Stimulated activated CD8-positive, alpha-beta memory T cell treated with anti-CD3 and anti-CD28 coated beads, Interleukin-7, amount 100 ng/mL, for 4 hours (primary cell): ENCODE data around the gene PRAMEF20.
"Not testable (repeated sequence)": the region's sequence is repeated elsewhere in the genome, so short reads cannot be mapped to it uniquely, and the experiment has no call there.

Experiments
- DNase-seq, 2 donors: peaks; one replicate each; pipeline ENCODE4 v3.0.0-alpha.2; 2020; ENCODE audit warnings: low read depth in 2 of 2

PRAMEF20 gene

DNA sequence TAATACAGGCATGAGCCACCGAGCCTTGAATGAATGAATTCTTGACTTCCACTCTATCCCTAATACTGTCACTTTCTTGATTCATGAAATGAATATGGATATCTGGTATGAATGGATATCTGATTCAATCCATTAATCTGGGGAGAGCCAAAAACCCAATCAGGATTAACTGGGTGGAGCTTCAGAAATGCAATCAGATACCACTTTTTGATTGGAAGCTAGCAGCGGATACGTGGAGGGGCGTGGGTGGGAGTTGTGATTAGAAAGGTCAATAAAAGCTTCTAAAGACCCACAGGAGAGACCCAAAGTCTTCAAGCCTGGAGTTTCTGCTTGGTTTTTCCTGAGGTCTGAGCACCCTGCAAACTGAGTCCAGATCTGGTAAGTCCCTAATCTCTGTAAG, at the start of gene PRAMEF20:
Gene PRAMEF20, plus strand, starts transcription at position 301 of the 400 bp plus-strand sequence. CDS start 5,905 bp downstream, outside the sequence.
- not testable (repeated sequence) for DNase-seq

DNA sequence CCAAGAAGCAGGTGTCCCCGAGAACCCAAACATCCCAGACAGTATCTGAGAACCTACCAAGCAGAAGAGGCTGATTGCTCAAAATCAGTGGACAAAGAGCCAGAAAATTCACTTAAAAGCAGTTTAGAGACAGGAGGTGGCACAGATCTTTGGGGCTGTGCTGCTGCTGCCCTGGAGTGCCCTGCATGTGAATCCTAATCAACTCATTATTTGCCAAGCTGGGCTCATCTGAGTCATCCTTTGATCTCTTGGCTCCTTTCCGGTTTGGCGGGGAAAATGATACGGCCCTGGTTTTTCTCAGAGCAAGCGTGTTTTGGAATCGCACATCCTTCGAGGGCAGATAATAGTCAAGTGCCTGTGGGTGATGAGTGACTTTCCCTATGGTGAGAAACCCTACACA, 47.9 kb upstream of the PRAMEF20 start:
- DNase-seq, result not testable (repeated sequence)

DNA sequence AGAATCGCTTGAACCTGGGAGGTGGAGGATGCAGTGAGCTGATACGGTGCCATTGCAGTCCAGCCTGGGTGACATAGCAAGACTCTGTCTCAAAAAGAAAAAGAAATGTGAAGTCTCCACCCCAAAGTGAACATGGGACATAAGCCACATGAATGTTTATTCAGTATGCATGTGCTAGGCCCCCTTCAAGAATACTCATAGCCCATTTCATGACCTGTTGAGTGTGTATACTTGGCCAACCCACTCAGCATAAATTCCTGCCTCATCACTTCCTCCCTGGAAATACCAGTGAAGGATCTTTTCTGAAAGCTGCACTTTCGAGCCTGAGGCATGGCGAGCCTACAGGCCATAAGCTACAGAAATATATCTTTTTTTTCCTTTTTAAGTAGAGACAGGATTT, 45.3 kb upstream of the PRAMEF20 start:
- DNase-seq, result not testable (repeated sequence)

DNA sequence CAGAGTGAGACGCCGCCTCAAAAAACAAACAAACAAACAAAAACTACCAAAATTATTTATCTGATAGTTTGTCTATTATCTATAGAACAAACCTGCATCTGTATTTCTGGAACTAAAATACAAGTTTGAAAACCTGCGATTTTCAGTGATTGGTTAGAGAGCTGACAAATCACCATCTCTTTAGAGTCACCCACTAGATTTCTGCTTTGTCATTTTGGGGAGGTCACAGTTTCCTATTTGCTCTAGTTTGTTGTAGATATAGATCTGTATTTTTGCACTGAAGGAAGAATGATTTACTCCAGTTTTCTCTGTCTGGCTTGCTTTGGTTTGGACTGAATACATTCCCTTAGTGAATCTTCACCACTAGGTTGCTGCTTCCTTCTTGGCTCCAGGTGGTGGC, 43.7 kb upstream of the PRAMEF20 start:
- not testable (repeated sequence) for DNase-seq

DNA sequence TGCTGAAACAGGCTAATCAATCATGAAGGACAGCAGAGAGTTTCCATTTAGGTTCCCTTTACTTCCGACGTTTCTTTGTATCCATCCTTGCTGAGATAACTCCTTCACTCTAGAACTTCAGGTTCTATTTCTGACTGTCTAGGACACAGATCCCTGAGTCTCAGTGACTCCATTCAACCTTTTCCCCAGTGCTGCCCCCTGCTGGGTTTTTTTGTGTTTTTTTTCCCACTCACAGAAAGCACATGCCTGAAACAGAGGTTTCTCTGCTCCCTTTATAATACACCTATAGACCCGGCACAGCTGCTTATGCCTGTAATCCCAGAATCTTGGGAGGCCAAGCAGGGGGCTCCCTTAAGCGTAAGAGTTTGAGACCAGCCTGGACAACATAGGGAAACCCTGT, 41.7 kb upstream of the PRAMEF20 start:
- DNase-seq, result not testable (repeated sequence)

DNA sequence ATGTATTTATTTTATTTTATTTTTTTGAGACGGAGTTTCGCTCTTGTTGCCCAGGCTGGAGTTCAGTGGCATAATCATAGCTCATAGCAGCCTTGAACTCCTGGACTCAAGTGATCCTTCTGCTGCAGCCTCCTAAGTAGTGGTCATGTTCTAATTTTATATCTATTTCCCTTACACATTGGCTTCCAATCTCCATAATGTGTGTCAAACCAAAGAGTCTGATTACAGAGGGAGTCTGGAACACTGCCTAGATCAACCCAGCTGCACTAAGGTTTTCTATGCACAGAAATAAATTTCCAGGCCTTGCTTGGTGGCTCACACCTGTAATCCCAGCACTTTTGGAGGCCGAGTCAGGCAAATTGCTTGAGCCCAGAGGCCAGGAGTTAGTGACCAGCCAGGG, 31.3 kb upstream of the PRAMEF20 start:
- not testable (repeated sequence) for DNase-seq

DNA sequence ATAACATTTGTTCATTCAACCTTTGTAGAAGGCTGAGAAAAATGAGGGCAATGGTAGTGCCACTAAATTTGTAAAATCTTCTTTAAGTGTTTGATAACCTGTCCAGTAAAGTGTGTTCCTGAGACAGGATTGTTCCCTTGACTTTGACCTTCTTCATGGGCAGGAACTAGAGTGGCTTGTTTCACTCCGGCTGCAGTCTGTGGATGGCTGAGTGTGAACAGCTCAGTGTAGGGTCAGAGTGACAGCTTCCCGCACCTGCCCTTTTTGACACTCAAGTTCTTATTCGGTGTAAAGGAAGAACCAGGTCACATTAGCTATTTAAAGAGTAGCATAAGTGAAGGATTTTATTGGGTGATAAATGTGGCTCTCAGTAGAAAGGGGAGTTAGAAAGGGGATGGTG, 29.9 kb upstream of the PRAMEF20 start:
- DNase-seq, result not testable (repeated sequence)

DNA sequence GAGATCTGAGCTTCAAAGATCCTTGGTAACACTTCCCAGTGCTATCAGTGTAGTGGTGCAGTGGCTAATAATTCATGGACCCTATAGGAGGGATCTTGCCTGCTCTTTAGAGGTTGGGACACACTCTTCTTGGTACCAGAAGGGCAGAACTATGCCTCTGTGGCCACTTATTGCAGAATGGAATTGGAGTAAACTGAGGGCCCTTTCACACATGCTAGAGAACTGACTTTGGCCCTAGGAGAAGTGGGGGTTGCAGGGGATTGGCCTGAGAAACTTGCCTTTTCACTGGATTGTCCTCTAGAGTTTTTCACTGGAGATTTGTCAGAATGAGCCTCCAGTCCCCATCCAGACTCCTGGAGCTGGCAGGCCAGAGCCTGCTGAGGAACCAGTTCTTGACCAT, 20.9 kb upstream of the PRAMEF20 start, which contains the start of gene PRAMEF17:
Gene PRAMEF17, plus strand, starts transcription at position 301 of the 400 bp plus-strand sequence. Its CDS starts 26 bp downstream, at position 327.
- not testable (repeated sequence) for DNase-seq

DNA sequence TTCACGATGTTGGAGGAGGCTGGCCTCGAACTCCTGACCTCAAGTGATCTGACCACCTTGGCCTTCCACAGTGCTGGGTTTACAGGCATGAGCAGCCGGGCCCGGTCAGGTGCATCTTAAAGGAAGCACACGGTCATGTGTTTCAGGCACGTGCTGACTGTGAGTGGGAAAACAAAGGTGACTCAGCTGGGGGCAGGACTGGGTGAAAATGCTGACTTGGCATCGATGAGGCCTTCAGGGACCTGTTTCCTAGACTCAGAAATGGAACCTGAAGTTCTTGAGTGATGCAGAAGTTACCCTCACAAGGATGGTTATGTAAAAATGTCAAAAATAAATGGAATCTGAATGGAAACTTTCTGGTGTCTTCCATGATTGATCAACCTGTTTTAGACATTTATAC, 17.2 kb upstream of the PRAMEF20 start:
- DNase-seq, result not testable (repeated sequence)

DNA sequence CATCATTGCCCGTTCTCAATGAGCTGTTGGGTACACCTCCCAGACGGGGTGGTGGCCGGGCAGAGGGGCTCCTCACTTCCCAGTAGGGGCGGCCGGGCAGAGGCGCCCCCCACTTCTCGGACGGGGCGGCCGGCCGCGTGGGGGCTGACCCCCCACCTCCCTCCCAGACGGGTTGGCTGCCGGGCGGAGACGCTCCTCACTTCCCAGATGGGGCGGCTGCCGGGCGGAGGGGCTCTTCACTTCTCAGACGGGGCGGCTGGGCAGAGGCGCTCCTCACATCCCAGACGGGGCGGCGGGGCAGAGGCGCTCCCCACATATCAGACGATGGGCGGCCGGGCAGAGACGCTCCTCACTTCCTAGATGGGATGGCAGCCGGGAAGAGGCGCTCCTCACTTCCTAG, 15.5 kb upstream of the PRAMEF20 start:
- DNase-seq, result not testable (repeated sequence)

DNA sequence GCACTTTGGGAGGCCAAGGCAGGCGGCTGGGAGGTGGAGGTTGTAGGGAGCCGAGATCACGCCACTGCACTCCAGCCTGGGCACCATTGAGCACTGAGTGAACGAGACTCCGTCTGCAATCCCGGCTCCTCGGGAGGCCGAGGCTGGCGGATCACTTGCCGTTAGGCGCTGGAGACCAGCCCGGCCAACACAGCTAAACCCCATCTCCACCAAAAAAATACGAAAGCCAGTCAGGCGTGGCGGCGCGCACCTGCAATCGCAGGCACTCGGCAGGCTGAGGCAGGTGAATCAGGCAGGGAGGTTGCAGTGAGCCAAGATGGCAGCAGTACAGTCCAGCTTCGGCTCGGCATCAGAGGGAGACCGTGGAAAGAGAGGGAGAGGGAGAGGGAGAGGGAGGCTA, 14.9 kb upstream of the PRAMEF20 start:
- not testable (repeated sequence) for DNase-seq

DNA sequence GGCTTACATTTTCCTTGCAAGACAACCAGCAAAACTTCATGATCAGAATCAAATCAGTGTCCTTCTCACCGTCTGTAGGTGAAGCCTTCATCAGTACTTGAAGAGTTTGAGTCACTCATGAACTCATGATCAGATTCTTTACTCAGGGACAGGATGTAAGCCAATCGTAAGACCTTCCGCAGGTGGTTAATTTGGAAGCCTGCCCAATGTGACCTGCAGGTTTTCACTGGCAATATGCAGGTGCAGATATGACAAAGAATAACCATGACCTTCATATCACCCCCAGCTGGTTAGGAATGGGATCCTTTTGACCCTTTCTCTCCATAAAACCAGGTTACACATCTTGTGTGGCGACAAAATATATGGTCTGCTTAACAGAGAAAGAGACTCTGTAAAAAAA, 2.4 kb upstream of the PRAMEF20 start:
- no peak for DNase-seq

DNA sequence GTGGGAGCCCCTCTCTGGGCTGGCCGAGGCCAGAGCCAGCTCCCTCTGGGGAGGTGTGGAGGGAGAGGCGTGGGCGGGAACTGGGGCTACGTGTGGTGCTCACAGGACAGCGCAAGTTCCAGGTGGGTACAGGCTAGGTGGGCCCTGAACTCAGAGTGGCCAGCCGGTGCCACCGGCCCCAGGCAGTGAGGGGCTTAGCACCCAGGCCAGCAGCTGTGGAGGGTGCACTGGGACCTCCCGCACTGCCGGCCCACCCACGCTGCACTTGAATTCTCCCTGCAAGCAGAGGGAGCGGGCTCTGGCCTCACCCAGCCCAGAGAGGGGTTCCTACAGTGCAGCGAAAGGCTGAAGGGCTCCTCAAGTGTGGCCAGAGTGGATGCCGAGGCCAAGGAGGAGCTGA, 20.2 kb downstream of the PRAMEF20 start:
- DNase-seq, result no peak

DNA sequence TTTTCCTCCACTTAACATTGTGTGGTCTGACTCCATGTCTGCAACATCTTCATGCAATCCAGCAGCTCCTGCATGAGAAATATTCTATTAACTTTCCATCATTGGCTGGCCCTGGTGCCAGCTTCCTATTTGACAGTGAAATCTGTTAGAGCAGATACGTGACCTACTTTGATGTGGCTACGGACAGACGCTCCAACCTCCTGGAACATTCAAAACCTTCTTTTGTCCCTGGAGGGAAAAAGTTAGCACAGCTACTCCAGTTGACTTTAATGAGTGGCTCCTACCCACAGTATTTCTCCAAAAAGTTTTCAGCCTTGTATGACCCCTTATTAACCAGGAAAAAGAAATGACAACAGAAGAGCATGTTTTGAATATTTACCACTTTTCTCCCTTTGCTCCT, 22.0 kb downstream of the PRAMEF20 start:
- no peak for DNase-seq

DNA sequence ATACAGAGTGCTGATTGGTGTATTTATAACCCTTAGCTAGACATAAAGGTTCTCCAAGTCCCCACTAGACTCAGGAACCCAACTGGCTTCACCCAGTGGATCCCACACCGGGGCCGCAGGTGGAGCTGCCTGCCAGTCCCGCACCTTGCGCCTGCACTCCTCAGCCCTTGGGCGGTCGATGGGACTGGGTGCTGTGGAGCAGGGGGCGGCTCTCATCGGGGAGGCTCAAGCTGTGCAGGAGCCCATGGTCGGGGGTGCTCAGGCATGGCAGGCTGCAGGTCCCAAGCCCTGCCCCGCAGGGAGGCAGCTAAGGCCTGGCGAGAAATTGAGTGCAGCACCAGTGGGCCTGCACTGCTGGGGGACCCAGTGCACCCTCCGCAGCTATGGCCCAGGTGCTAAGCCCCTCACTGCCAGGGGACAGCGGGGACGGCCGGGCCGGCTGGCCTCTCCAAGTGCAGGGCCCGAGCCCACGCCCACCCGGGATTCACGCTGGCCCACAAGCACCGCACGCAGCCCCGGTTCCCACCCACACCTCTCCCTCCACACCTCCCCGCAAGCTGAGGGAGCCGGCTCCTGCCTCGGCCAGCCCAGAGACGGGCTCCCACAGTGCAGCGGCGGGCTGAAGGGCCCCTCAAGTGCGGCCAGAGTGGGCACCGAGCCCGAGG, 23.6 kb downstream of the PRAMEF20 start:
- not testable (repeated sequence) for DNase-seq

DNA sequence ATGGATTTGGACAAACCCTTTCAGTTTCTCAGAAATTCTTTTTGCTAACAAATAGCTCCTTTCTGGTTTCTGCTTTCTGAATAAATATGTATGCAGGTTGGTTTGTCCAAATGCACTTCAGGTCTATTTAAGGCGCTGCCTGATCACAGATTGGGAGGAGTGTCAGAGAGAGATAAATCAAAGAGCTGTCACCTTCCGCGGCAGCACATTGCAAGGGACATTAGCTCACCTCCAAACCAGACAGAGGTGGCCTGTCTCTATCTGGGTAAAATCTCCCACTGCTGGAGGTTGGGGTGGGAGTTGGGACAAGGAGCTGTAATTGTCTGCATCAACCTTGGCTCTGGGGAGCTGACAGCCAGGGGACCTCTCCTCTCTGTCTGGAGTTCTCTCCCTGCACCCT, 25.2 kb downstream of the PRAMEF20 start:
- no peak for DNase-seq

DNA sequence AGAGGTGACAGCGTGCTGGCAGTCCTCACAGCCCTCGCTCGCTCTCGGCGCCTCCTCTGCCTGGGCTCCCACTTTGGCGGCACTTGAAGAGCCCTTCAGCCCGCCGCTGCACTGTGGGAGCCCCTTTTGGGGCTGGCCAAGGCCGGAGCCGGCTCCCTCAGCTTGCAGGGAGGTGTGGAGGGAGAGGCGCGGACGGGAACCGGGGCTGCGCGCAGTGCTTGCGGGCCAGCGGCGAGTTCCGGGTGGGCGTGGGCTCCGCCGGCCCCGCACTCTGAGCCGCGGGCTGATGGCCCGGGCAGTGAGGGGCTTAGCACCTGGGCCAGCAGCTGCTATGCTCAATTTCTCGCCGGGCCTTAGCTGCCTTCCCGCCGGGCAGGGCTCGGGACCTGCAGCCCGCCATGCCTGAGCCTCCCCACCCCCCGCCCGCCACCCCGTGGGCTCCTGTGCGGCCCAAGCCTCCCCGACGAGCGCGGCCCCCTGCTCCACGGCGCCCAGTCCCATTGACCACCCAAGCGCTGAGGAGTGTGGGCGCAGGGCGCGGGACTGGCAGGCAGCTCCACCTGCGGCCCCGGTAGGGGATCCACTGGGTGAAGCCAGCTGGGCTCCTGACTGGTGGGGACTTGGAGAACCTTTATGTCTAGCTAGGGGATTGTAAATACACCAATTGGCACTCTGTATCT, 29.0 kb downstream of the PRAMEF20 start:
- not testable (repeated sequence) for DNase-seq

DNA sequence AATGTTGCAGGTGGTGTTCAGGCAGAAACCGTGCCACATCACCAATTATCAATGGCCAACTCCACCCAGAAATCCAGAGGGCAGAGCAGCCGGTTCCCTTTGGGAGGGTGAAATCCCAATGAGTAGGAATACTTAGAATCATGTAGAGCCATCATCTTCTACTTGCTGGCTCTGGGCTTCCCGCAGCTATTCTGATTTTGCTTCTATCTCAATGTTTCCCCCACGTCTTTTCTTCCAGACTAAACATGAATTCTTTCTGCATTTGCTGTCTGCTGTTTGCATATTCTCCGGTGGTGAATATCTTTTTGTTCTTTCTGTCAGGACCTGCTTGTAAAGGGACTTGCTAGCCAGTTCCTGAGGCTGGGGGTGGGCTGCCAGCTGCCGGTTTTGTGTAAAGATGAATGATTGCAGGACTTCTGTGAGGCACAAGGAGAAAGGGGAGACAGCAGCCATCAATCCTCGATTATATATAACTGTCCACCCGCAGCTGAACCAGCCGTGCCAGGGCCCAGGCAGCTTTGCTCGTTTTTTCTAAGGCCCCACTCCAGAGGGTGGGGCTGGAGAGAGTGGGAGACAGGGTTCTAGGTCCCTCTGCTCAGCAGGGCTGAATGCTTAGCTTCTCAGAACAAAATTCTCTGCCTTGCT, 33.2 kb downstream of the PRAMEF20 start:
- DNase-seq, result no peak

DNA sequence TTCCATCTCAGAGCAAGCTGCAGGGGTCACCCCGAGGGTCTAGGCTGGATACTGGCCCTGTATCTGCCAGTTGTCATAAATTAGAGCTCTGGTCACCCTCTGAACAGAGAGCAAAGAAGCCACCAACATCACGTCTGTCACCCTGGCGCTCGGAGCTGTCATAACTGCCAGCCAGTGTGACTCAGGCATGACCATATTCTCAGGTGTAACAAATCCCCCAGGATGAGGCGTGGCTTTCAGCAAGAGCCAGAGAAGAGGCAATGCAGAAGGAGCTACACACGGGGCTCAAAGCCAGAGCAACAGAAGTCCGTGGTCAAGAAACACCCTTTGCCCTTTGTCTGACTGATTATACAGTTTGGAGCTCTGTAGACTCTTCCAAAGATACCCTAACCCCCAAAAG, 40.0 kb downstream of the PRAMEF20 start:
- DNase-seq, result no peak

DNA sequence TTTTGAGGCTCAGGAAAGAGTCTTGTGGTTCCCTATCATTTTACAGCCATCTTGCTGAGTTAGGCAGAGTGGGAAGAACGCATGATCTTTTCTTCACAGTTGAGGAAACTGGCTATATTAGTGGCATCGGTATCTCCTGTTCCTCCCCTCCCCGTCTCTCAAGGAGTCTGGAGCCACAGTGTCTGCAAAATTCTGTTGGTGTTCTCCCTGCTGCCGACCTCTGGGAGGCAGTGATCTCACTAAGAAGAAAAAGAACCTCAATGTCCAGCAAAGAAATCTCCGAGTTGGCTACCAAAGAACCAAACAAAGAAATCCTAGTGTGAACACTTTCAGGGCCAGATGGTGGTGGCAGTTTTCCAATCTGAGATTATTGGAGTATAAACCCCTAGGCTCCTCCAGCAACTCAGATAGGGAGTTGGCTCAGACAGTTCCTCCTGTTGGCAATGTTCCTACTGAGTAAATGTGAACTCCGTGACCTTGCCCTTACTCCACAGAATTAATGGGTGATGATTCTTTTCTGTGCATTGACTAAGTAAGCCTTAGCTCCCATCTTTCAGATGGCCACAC, 41.2 kb downstream of the PRAMEF20 start:
- no peak for DNase-seq

DNA sequence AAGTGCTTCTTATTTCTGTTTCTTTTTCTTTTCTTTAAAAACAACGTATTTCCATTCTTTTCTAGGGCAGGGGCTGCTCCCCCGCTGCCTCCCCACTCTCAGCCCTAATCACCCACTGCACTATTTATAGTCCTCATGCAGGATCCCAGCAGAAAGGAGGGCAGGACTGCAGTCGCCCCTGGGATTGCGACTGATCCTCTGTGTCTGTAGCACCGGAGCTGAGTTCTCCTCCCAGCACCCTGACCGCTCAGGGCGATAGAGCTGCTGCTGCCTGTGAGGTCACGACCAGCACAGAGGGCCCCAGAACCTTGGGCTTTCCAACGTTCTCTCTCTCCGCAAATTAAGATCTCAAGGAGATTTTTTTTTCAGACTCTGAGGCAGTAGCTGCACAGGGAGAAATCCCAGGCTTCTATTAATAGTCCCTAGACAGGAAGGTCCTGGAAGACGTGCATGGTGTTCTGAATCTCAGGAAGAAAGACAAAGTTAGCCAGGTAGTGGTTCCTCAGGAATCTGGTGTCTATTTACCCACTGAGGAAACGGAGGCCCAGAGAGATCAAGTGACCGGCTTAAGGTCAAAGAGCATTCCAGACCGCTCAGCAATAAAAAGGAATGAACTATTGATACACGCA, 46.8 kb downstream of the PRAMEF20 start:
- DNase-seq, result no peak

DNA sequence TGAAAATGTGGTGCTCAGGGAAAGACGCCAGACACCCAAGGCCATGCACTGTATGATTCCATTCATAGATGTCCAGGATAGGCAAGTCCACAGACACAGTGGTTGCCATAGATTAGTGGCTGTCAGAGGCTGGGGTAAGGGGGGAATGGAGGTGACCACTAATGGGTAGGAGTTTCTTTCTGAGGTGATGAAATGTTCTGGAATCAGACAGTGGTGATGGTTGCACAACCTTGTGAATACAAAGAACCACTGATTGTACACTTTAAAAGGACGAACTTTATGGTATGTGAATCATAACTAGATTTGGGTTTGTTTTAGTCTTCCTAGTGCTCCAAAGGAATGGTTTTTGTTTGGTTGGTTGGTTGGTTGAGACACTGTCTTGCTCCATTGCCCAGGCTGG, 51.7 kb downstream of the PRAMEF20 start:
- DNase-seq, result no peak
